ENCODE measurements around the gene CEP112.

CEP112 gene

GRCh38 chr17:66187718-66188117, 4.2 kb downstream of the CEP112 start:
- no peak for FAIRE-seq
- no peak for DNase-seq (ENCODE audit: insufficient read length, low spot score)
- no peak for TF ChIP-seq CTCF (IDR thresholded peaks at IDR 0.05; ENCODE audit: insufficient read depth, missing control alignments)

GRCh38 chr17:66185862-66186261, 6.1 kb downstream of the CEP112 start:
- TF ChIP-seq CTCF (IDR thresholded peaks at IDR 0.05; ENCODE audit: insufficient read depth, missing control alignments) = no peak
- DNase-seq (ENCODE audit: insufficient read length, low spot score) (no peak), FAIRE-seq (no peak)

- DNase-seq (ENCODE audit: insufficient read length, low spot score) (no peak), FAIRE-seq (no peak)
Observed at GRCh38 chr17:66184392-66184791, 7.5 kb downstream of the CEP112 start.

GRCh38 chr17:66183529-66183928, 8.4 kb downstream of the CEP112 start:
- no peak for FAIRE-seq
- DNase-seq (ENCODE audit: insufficient read length, low spot score) = no peak
- TF ChIP-seq CTCF (IDR thresholded peaks at IDR 0.05; ENCODE audit: insufficient read depth, missing control alignments) = no peak

More at GRCh38 chr17:66184392-66184791, 7.5 kb downstream of the CEP112 start:
- TF ChIP-seq CTCF (IDR thresholded peaks at IDR 0.05; ENCODE audit: insufficient read depth, missing control alignments) = no peak

GRCh38 chr17:66178642-66179041, 13.3 kb downstream of the CEP112 start:
- TF ChIP-seq CTCF (IDR thresholded peaks at IDR 0.05; ENCODE audit: insufficient read depth, missing control alignments) = no peak
- DNase-seq (ENCODE audit: insufficient read length, low spot score) (no peak), FAIRE-seq (no peak)

- no peak for DNase-seq (ENCODE audit: insufficient read length, low spot score)
- TF ChIP-seq CTCF (IDR thresholded peaks at IDR 0.05; ENCODE audit: insufficient read depth, missing control alignments) = no peak
- no peak for FAIRE-seq
Observed at GRCh38 chr17:66177048-66177447, 14.9 kb downstream of the CEP112 start.

- no peak for TF ChIP-seq CTCF (IDR thresholded peaks at IDR 0.05; ENCODE audit: insufficient read depth, missing control alignments)
- FAIRE-seq = no peak
- DNase-seq (ENCODE audit: insufficient read length, low spot score) = no peak
Observed at GRCh38 chr17:66175892-66176291, 16.0 kb downstream of the CEP112 start.
